Esophagus muscularis mucosa (tissue), 3 donors: Measurements from ENCODE around the gene SMAD9.

Experiments
- POLR2A ChIP-seq: fragments of 450-650 bp; IDR thresholded peaks from one replicate; pipeline ENCODE4 v1.6.1; 2017; ENCODE audit warnings: antibody characterized with exemption, moderate library complexity, mild to moderate bottlenecking, low read depth
- TF ChIP-seq, protein P1 (sequence below), 3 experiments: fragments of 200-600 bp in 2 of 3; fragments of 450-650 bp in 1 of 3; sonication (generic) in 2 of 3; IDR thresholded peaks; one replicate each; pipeline ENCODE4 v1.5.1; 2017 to 2019; ENCODE audit warnings: antibody characterized with exemption in 3 of 3, mild to moderate bottlenecking in 2 of 3, moderate library complexity in 1 of 3

DNA sequence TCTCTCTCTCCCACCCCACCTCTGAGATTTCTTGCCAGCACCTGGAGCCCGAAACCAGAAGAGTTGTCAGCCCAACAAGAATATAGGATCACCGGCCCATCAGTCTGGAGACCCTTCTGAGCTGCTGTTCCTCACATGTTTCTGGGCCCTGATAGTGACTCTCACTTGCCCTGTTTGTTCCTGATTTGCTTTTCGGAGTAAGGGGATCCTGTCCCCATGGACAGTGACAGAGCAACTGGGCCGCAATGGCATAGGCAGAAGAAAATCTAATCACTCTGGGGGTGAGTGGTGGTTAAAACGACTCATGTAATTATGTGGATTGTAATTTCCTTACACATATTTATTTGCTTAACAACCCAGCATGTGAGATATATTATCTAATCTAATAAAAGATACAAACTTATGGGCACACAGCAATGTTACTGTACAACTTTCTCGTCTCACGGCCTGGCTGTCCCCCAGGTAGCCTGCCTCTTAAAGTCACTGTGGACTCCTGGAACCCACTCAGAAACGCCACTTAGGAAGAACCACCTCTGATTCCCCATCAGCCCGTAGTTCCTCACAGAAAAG, 663 bp upstream of the SMAD9 start:
- TF ChIP-seq POLR2A: no peak
- TF ChIP-seq, protein P1, sequence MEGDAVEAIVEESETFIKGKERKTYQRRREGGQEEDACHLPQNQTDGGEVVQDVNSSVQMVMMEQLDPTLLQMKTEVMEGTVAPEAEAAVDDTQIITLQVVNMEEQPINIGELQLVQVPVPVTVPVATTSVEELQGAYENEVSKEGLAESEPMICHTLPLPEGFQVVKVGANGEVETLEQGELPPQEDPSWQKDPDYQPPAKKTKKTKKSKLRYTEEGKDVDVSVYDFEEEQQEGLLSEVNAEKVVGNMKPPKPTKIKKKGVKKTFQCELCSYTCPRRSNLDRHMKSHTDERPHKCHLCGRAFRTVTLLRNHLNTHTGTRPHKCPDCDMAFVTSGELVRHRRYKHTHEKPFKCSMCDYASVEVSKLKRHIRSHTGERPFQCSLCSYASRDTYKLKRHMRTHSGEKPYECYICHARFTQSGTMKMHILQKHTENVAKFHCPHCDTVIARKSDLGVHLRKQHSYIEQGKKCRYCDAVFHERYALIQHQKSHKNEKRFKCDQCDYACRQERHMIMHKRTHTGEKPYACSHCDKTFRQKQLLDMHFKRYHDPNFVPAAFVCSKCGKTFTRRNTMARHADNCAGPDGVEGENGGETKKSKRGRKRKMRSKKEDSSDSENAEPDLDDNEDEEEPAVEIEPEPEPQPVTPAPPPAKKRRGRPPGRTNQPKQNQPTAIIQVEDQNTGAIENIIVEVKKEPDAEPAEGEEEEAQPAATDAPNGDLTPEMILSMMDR (IDR thresholded peaks at IDR 0.05): no peak
